ENCODE data around the gene TMEM150B.
"Not testable (repeated sequence)": the region's sequence is repeated elsewhere in the genome, so short reads cannot be mapped to it uniquely, and the experiment has no call there.

TMEM150B gene

GRCh38 chr19:55336101-55336500 lies 11.0 kb upstream of the TMEM150B start:
- DNase-seq: no peak

- DNase-seq: no peak
Measured at GRCh38 chr19:55333870-55334269, 8.7 kb upstream of the TMEM150B start.

DNA sequence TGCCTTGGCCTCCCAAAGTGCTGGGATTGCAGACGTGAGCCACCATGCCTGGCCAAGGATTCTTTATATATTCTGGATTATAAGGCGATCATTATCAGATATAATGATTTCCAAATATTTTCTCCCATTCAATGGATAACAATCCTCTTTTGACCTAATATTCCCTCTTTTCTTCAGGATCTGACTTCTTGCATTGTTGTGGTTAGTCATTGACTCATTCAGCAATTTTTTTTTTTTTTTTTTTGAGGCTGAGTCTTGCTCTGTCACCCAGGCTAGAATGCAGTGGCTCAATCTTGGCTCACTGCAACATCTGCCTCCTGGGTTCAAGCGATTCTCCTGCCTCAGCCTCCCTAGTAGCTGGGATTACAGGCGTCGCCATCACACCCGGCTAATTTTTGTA lies 4.7 kb upstream of the TMEM150B start:
- DNase-seq: not testable (repeated sequence)

- not testable (repeated sequence) for DNase-seq
Measured at GRCh38 chr19:55328774-55329318, 3.7 kb upstream of the TMEM150B start.

GRCh38 chr19:55324662-55325061 lies 479 bp downstream of the TMEM150B start:
- DNase-seq: no peak

- DNase-seq: no peak
Measured at GRCh38 chr19:55322204-55322885, 2.8 kb downstream of the TMEM150B start.

DNA sequence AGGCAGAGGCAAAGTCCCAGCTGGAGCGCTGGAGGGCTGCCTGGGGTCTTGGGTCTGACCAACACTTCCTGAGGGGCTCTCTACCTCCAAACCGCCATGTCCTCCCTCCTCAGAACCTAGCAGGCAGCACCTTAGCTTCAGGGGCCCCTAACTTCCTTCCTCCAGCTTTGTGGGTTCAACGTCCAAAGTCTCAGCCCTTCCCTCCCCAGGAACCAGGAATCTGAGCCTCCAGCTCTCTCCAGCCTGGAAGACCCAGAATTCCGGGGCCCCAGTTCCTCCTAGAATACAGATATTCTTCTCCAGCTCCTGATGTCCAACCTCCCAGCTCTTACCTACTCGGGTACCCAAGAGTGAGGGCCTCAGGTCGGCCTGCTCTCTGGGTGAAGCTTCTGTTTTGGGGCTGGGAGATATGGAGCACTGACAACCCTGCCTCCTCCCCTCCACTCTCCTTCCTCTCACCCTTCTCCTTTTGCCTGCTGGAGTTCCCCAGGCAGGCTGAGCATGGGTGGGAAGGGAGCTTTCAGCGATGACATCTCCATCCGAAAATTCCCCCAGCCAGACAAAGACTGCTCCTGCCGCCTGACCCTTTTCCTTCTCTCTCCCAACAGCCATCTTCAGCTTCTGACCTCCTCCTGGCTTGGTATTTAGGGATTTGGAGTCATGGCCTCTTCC lies 3.5 kb downstream of the TMEM150B start:
- no peak for DNase-seq

DNA sequence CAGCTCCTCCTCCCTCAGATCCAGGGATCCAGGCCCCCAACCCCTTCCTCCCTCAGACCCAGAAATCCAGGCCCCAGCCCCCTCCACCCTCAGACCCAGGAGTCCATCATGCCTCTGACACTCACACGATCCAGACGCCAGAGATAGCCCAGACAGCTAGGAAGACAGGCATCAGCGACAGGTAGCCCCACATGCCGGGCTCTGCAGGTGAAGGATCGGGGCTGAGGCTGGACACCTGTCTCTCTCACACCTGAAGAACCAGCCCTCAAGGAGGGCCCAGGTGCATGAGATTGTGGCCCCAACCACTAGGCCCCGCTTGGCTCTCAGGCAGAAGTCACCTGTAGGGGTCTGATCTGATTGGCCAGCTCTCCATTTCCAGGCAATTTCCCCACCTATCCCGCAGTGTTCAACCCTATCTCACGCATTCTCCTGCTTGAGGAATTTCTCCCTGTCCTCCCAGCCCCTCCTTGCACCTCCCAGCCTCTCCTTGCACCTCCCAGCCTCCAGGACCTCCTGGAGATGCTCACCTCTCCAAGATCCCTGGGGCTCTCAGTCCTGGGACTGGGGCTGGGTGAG lies 4.2 kb downstream of the TMEM150B start:
- no peak for DNase-seq

- DNase-seq: peak; percentile 65 to 77
Measured at GRCh38 chr19:55319785-55320184, 5.4 kb downstream of the TMEM150B start.

- DNase-seq: no peak
Measured at GRCh38 chr19:55316646-55317045, 8.5 kb downstream of the TMEM150B start.

- DNase-seq: no peak
Measured at GRCh38 chr19:55315956-55316525, 9.1 kb downstream of the TMEM150B start.

DNA sequence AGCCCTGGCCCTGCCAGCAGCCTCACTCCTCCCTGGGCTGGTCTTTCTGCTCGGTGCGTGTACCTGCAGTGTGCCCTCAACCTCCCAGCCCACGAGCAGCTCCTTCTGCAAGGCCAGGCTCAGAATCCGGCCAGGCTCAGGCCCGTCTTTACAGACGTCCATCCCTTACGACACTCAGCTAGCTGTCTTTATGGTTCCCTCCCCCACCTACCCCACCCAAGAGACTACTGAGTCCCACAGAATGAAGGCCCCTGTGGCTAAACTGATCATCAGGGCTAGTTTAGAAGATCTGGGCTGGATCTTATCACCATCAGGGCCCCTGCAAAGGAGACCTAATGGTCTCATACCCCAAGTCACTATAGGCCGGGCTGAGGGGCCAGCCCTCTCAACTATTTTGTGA lies 10.7 kb downstream of the TMEM150B start:
- DNase-seq: no peak

DNA sequence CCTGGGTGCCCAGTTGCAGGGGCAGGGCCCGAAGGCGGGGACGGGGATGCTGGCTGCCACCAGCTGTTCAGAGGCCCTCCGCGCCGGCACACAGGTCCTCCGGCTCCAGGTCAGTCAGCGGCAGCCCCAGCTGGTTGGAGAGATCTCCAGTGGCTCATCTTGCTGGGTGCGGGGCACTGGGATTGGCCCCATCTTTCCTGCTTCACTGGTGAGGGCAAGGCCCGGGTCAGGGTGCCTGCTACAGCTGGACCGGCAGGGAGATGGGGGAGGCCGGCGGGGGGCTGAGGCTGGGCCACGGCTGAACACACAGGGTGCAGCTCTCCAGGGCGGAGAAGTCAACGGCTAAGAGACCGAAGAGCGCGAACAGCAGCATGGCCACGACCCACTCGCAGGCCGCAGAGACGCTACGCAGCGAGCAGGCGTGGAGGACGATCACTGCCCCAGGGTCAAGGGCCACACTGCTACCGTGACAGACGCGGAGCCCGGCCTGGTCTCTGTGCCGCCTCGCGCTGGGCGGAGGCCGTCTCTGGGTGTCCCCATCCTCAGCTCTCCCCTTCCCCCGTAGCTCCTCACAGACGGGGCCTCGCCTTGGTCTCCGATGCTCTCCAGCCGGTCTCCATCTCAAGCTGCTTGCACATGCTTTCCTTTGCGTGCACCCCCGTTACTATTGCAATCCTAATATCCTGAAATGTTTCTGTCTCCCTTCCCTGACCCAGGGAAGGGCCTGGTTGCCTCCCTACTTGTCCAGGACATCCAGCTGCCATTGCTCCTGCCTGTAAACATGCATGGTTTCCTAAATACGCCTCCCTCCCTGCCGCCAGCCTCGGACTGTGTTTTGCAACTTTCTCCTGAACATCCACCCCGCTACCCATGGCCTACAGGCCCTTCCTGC lies 12.3 kb downstream of the TMEM150B start:
- no peak for DNase-seq

- DNase-seq: no peak
Measured at GRCh38 chr19:55311797-55312196, 13.3 kb downstream of the TMEM150B start.

GRCh38 chr19:55311397-55311796 lies 13.7 kb downstream of the TMEM150B start:
- no peak for DNase-seq

DNA sequence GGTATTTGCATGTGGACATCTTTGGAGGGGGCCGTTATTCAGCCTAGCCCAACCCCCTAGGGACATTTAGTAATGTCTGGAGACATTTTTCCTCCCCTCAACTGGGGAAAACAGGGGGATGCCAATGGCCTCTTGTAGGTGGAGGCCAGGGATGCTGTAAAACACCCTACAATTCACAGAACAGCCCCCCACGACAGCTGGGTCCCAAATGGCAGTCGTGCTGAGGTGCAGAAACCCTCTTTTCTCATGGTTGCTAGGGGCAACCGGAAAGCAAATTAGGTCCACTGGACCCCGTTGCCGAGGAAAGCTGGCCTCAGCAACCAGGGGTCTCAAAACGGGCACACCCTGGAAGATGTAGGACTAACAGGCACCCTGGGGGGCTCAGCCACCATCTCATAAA lies 14.6 kb downstream of the TMEM150B start:
- no peak for DNase-seq

- DNase-seq: no peak
Measured at GRCh38 chr19:55309448-55309847, 15.7 kb downstream of the TMEM150B start.

DNA sequence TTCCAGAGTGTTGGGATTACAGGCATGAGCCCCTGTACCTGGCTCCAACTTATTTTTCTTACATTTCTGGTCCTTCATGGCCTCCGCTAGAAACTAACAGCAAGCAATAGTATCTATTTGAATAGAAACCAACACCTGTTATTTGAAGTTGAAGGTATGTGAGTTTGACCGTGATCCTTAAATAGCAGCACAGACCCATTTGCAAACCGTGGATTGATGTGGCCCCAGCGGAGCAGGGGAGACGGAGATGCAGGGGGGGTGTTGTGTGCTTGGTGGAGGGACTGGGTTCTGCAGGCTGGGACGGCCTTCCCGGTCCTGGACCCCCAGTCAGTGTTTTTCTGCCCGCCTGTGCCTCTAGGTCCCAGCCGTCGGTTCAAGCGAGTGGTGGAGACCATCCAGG lies 16.9 kb downstream of the TMEM150B start:
- DNase-seq: no peak

- no peak for DNase-seq
Measured at GRCh38 chr19:55306712-55307111, 18.4 kb downstream of the TMEM150B start.

DNA sequence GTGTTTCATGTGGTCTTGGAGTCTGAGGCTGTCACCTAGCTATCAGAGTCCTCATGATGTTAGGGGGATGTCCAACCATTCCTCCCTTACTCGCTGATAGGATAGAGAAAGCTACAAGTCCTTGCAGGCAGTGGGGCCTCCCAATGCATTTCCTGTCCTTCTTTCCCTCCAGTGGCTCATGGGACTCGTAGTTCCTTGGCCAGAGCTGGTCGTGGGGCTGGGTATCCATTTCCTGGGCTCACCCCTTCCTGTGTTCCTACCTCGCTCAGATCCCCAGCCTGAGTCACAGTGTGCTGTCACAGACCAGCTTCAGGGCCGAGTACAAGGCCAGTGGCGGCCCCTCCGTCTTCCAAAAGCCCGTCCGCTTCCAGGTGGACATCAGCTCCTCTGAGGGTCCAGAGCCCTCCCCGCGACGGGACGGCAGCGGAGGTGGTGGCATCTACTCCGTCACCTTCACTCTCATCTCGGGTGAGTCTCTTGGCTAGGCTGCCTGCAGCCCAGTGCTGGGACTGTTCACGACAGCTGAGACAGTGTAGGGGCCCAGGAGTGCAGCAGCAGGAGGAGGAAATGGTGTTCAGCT lies 19.1 kb downstream of the TMEM150B start:
- no peak for DNase-seq

DNA sequence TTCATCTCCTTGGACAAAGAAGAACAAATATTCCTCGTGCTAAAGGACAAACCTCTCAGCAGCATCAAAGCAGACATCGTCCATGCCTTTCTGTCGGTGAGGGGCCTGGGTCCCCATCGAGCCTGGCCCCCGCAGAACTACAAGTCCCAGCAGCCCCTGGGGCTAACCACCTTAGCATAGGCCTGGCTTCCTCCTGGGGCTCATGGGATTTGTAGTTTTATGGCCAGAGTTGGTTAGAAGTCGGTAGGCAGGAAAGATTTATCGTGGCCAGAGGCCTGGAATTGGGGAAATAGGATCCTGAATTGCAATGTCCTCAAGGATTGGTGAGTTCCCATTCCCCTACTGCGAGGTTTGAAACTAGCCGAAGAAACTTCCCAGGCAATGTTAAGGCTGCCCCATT lies 19.6 kb downstream of the TMEM150B start:
- peak; percentile 22 to 60 for DNase-seq

DNA sequence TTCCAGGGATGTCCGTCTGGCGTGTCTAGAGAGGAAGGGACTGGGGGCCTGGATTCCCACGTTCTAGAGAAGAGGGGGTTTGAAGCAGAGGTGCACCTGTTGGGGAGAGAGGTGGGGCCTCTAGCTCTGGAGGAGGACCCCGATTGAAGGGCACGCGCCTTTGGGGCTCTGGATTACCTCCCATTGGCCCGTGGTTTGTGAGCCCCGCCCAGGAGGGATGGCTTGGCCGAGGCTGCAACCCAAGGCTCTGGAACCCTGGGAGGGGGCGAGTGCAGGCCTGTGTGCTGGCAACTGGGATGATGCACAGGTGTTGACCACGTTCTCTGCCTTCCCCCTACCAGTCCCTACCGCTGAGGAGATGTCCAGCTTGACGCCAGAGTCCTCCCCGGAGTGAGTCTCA lies 20.2 kb downstream of the TMEM150B start:
- no peak for DNase-seq

Measured in NCI-H1930 (cell line).